GM19351 (cell line): ENCODE data around the gene RHBDD1.
A peak's percentile ranks its signal among the peaks of the same experiment; 100 is the strongest.

Source experiments
- ATAC-seq: cut with Tn5 transposase; IDR thresholded peaks from one replicate; pipeline ENCODE4 v1.9.1; 2021; ENCODE audit warnings: mild to moderate bottlenecking, moderate library complexity; ENCODE audit not compliant: unreplicated experiment

Gene RHBDD1, protein sequence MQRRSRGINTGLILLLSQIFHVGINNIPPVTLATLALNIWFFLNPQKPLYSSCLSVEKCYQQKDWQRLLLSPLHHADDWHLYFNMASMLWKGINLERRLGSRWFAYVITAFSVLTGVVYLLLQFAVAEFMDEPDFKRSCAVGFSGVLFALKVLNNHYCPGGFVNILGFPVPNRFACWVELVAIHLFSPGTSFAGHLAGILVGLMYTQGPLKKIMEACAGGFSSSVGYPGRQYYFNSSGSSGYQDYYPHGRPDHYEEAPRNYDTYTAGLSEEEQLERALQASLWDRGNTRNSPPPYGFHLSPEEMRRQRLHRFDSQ

DNA sequence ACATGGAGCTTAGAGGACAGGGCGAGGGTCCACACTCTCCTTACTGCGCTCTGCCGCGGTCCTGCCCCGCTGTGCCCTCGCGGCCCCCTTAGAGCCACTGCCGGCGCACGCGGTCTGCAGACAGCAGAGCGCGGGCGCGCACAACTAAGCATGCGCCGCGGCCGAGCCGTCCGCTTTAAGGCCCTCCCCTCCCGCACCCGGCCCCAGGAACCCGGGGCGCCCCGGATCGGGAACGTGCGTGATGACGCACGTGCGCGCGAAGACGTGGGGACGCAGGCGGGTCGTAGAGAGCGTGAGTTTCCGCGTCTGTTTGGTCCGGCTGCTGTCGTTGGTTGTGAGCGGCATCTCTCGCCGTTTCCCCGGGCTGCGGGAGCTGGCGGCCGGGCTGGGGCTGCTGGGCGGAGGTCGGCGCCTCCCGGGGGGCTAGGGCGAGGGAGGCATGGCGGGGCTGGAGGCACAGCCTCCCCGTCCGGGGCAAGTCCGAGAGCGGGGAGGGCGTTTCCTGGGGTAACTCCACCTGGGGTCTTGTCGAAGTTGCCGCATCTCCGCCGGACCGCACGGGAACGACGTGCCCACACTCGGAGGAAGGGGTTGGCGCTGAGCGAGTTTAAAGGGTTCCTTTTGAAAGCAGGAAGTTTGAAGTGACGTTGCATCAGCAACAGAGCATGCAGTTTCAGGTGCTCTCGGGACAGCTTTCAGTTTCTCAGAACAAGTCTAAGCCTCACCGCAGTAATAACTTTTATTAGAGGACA is at the start of gene RHBDD1:
RHBDD1 (plus strand) TSS at position 259 of the 752 bp plus-strand sequence. CDS start 28,640 bp downstream, outside the sequence.
- peak; percentile 79 for ATAC-seq

DNA sequence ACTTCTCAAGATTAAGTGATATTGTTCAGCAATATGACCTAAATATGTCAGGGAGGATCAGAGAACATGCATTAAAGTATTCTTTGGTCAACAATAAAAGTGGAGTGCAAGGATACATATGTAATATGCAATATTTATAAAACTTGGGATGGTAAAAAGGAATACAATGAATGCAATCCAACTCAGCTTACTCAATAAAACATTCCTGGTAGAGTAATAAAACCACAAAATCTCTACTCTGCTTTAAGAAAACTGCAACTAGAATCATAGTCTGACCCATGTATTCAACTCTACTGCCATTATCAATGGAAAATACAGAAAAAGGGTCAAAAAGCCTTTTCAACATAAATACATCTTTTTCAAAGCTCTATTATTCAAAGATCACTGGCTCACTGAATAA is 47.8 kb upstream of the RHBDD1 start:
- ATAC-seq = no peak

DNA sequence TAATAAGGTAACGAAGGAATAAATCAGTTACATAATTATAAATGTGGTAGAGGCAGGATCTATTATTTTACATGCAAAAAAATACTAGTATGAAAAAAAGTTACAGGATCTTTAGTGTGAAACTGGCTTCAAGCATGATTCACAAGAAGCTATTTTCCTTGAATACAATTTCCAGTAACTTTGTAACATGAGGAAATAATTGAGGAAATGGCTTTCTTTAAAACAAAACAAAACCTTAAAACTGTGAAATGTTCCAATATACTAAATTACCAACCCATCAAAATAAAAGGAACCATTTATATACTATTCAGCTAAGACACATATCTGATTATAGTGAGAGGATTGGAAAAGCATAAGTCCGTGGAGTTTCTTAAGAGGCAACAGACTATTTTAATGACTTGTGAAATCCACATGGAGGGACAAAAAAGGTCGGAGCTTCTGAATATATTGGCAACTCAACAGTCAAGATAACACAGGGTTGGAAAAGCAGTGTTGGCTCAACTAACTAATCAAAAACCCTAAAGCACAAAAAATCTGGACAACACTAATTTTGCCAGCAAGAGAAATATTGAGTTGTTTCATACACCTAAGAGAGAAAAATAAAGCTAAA is 46.9 kb upstream of the RHBDD1 start:
- no peak for ATAC-seq

DNA sequence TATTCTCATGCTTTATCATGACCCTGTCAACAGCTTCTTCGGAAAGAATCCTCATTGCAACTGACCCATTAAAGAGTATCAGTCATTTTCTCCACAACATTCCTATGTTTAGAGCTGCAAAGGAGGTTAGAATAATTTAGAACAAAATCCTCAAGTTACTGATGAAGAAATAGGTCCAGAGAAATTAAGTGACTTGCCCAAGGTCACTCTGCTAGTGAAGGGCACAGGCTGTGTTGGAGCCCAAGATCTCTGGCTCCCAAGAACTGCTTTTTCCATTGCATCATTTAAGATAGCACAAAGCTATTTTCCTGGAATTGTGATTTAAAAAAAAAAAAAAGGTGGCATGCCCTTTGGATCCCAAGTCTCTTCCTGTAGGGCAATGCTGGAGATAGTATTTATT is 45.8 kb upstream of the RHBDD1 start:
- ATAC-seq = no peak

DNA sequence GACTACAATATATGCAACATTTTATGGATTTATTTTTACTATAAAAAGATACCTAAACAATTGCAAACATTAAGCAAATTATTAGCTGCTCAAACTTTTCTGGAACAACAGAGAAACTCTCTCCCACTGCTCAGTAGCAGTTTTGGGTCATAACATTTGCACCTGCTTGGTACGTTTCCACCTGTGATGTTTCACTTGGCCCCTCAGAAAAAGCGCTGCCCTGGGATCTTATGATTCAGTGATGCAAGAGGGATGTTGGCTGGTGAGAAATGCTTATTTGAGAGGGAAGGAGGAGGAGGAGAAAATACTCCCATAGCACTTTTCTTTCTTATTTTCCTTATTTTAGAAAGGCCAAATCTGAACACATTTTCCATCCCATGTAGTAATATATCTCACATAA is 45.4 kb upstream of the RHBDD1 start:
- no peak for ATAC-seq

DNA sequence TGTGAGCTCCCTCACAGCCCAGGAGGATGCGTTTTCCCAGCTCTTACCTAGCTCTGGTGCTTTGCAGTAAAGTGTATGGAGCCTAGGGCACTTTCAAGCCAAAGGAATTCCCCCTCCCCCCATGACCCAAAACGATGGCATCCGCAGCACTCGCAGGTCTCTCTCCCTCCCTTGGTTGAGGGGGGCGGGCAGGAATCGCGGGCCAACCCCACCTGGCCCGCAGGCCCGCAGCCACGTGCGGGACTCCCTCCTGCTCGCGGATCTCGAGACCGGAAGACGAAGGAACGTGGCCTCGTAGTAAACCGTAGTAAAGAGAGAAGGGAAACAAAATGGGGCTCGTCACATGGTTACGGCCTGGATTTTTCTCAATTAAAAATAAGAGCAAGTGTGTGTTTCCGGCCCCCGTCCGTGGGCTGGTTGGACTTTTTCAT is 44.8 kb upstream of the RHBDD1 start:
- ATAC-seq = peak; percentile 46

DNA sequence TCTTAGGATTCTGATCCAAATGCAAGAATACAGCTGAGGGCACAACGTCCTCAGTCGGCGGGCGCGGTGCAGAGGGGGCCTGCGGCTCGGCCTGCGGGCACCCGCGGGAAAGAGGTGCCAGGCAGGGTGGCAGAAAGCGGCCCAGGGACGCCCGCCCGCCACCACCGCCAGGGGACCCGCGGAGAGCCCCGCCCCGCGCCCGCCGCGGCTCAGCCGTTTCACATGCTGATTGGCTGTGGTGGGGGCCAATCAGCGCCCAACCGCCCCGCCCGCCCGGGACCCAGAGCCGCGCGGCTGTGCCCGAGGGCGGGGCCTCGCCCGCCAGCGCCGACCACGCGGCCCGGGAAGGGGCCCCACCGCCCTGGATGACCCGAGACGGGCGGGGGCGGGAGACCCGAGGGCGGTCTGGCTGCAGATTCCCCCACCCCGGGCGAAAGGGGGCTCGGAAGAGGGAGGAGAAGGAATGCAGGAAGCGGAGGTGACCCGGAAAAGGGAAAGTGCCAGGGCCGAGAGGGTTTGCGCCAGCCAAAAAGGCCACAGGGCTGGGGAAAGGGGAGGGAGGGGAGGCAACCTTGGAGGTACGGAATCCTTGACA is 44.3 kb upstream of the RHBDD1 start:
- ATAC-seq = peak; percentile 98

DNA sequence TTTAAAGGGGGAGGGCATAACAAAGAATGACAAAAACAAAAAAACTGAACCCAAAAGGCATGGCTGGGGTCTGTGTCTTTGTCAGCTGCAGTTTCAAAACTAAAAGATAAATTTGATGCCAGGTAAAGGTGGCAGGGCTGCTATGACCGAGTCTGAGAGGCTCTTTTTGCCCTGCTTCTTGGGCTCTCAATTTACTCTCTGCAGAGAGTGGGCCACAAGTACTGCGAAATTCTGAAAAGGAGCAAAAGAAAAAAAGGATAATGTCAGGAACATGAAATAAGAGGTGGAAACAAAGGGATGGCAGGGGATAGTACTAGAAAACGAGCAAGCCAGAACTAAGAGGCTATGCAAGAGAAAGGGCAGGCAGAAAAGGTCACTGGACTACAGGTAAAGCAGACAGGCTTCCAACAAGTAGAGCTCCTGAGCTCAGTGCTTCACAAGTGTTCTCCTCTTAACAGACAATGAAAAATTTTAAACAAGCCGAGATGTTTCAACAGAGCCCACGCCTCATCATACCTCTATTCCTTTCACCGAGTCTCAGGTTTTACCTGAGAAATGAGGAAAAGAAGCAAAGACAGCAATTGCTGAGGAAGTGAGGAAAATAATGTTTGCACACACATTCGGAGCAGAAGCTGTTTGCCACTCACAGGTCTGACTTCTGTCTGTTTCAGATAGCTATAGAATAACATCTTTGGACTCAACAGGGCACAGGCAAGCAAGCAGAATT is 43.5 kb upstream of the RHBDD1 start:
- no peak for ATAC-seq

DNA sequence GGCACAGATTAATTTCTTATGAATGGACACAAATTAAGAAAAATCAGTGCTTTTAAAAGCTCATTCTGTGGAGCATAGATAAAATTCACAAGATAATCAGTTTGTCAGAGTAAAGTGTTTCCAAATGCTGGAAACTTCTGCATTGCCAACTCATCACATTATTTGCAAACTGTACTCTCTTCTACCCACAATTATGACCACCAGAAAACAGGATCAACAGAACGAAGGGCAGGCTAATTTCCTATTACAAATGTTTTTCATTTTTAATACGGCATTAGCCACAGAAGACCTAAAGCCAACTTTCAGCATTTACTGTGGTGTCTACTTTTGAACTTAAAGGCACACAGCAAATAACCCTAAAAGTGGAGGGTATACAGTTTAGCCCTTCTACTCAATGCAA is 42.2 kb upstream of the RHBDD1 start:
- ATAC-seq = no peak

DNA sequence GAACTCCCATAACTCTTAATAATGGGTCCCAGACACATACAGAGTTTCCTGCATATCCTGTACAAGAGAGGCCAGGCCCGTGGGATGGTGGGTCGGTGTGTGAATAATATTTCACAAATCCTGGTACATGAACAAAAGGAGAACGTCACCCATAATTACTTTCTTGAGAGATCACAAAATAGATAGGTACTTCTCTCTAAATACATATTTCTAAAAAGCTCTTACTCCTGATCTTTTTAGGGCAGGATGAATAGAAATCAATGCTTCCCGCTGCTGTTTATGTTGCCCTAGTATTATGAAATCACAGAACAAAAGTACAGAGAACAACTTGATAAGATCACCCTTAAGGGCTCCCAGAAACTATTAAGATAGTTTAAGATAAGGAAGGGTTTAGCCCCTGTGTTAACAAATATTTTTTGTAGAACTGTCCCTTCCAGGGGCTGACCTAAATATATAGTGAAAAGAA is 41.6 kb upstream of the RHBDD1 start:
- no peak for ATAC-seq

DNA sequence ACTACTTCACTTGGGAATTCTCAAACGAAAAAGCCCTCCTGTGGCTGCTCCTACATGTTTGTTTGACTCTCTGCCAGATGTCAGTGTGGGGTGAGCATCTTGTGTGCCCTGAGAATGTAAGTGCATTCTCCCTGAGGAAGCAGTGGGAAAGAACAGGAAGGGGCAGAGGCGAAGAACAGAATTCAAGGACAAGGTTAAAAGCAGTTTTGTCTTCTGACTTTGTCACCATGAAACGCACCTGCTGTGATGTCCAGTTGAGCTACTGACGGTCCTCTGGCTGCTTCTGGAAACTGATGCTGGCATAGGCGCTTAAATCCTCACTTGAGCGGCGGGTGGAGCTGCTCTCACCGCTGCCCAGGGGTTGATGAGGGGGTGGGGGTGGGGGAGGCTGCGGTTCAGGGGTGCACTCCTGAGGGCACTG is 41.1 kb upstream of the RHBDD1 start:
- no peak for ATAC-seq

DNA sequence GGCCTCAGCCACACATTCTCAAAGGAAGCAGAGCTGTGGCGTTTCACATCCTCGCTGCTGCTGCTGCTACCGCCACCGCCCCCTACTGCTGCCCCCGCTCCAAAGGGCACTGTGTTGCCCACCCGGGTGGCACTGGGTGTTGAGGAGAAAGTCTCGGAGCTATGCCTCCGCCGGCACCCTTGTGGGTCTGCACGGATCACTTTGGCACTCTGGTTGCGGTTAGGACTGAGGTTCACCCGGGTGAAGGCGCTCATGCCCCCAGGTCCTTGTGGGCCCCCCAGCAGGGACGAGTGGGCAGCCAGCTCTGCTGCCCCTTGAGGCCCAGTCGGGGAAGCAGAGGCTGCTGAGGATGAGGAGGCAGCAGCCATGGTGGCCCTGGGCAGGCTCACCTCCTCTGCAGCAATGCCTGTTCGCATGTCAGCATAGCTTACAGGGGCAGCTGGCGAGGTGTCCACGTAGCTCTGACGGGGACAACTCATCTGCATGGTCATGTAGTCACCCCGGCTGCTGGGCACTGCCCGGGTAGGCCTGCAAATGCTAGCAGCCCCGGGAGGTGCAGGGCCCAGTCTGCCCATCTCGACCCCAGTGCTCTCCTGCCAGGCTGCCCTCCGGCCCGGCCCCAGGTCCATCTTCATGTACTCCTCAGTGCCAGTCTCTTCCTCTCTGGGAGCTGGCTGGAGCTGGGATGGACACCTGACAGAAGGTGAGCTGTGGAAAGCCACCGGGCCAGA is 40.4 kb upstream of the RHBDD1 start:
- no peak for ATAC-seq

DNA sequence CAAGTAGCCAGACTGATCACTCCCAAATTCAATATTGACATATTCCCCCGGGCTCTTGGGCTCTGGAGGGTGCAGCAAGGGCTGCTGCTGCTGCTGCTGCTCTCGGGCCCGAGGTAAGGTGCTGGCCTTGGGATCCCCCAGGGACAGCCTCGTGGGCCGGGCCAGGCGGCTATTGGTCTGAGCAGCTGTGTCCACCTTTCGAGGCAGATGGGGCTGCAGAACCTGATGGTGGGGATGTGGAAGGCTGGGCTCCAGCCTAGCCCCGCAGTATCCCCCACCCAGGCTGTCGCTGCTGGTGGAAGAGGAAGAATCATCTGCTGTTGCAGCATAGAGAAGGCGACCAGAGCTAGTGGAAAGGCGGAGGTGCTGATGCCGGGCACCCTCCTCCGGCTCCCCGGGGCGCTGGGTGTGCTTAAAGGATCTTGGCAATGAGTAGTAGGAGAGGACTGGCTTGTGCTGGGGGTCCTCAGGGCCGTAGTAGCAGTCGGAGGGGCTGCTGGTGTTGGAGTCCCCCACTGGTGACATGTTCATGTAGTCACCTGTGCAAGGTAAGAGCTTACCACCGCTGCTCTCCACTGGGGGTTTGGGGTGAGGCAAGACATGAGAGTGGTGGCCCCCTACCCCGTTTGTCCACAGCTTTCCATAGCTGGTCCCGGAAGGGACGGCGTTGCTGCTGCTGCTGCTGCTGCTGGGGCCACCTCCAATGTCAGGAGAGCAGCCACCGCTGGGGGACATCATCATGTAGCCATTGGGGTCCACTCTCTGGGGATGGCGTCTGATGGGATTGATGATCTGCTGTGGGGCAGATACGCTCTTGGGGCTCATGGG is 39.6 kb upstream of the RHBDD1 start:
- ATAC-seq = no peak

DNA sequence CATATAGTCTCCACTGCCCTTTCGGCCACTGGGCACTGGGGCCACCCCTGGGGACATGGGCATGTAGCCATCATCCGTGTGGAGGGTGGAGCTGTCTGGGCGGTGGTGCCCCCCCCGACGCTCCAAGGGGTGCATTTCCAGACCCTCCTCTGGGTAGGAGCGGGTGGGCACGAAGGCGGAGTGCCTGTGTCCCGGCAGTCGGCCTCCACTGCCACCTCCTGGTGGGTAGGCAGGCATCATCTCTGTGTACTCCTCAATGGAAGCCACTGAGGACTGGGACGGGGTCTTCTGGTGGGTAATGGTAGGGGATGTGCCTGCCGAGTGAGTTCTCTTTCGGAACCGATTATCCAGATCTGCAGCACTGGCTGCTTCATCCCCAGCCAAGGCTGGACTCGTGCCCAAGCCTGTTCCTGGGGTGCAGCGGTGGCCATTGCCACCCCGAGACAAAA is 39.0 kb upstream of the RHBDD1 start:
- ATAC-seq = no peak

DNA sequence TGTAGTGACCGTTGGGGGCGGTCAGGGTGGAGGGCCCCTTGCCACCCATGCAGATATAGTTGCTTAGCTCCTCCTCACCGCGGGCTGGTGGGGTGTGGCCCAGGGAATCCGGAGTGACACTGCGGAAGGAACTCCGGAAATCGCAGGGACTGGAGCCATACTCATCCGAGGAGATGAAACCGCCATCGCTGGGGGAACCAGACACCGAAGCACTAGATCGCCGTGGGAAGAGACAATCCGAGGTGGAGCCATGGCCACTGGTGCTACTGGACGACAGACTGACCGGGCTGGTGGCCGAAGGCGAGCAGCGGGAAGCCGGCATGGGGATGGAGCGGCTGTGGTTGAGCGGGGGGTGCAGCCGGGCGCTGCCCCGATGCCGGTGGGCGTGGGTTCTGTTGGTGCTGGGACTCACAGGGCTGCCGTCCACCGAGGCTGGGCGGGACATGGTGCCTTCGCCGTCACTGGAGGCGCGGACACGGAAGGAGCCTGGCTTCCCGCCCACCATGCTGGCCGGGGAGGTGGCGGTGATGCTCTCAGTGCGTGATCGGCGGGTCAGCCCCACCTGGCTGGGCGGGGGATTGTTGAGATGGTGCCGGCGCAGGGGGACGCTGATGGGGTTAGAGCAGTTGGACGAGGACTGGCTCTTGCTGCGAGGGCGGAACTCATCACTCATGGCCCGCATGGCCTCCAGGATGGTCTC is 38.4 kb upstream of the RHBDD1 start:
- no peak for ATAC-seq

DNA sequence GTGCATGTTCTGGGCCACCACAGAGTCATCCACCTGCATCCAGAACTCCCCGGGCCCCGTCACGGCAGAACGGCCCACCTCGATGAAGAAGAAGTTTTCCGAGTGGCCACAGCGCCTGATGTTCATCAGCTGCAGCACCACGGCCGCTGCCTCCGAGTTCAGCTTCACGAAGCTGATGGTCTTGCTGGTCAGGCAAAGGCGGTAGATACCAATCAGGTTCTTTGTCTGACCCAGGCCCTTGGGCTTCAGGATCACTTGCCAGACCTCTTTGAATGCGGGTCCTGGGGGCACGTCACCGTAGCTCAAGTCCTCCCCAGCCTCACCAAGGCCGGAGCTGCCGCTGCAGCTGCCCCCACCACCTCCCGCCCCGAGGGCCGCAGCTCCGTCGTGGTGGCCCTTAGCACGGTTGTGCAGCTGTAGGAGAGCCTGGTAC is 37.8 kb upstream of the RHBDD1 start:
- no peak for ATAC-seq

DNA sequence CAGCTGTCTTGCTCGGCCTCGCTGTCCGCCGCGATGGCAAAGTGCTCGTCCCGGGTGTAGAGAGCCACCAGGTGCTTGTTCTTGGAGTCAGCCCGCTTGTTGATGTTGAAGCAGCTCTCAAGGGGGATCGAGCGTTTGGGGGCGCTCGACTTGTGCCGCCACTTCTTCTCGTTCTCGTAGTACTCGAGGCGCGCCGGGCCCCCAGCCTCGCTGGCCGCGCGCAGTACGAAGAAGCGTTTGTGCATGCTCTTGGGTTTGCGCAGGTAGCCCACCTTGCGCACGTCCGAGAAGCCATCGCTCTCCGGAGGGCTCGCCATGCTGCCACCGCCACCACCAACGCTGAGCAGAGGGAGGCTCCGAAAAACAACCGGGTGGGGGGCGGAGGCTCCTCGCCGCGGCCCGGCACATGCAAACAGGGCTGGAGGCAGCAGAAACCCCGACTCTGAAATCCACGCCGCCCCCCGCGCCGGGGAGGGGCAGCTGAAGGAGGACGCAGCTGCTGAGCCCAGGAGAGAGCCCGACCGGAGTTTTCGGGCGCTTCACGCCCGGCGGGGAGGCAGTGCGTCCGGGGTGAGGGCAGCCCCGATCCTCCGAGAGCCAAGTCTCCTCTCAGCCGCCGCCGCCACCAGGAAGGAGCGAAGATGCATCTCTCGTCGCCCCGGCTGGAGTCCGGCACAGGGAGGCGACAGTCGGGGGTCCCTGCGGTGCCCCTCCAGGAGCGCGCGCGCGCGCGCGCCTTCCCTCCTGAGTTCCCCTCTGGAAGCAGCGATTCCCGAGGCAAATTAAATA is 37.2 kb upstream of the RHBDD1 start:
- ATAC-seq = peak; percentile 31
